WERI-Rb-1 (cell line): ENCODE measurements around the gene GRIP2.

ENCODE experiments used
- DNase-seq: peaks from one replicate; pipeline ENCODE4 v3.0.0-alpha.2; 2020
- H3K27ac ChIP-seq: fragments of 250-450 bp; sonication (Bioruptor Pico); 2 replicates; pipeline ENCODE4 v1.5.1; 2020; ENCODE audit warnings: mild to moderate bottlenecking, moderate library complexity
- H3K27me3 ChIP-seq: fragments of 250-450 bp; sonication (Bioruptor Pico); 2 replicates; pipeline ENCODE4 v1.5.1; 2021; ENCODE audit warnings: mild to moderate bottlenecking, low read depth, moderate library complexity; ENCODE audit not compliant: insufficient read depth, severe bottlenecking
- H3K36me3 ChIP-seq: fragments of 250-450 bp; sonication (Bioruptor Pico); 2 replicates; pipeline ENCODE4 v1.5.1; 2020; ENCODE audit warnings: mild to moderate bottlenecking, moderate library complexity
- H3K4me3 ChIP-seq: 2 replicates; pipeline ENCODE4 v1.5.1; 2011; ENCODE audit warnings: low read depth, mild to moderate bottlenecking, control low read depth, low read length
- H3K9me3 ChIP-seq: fragments of 250-450 bp; sonication (Bioruptor Pico); 2 replicates; pipeline ENCODE4 v1.5.1; 2021; ENCODE audit warnings: mild to moderate bottlenecking, moderate library complexity; ENCODE audit not compliant: severe bottlenecking
- CTCF ChIP-seq: IDR thresholded peaks from 2 replicates; pipeline ENCODE4 v1.5.1; 2011; ENCODE audit warnings: low read depth, mild to moderate bottlenecking, control low read depth, inconsistent platforms, low read length

GRIP2 gene

DNA sequence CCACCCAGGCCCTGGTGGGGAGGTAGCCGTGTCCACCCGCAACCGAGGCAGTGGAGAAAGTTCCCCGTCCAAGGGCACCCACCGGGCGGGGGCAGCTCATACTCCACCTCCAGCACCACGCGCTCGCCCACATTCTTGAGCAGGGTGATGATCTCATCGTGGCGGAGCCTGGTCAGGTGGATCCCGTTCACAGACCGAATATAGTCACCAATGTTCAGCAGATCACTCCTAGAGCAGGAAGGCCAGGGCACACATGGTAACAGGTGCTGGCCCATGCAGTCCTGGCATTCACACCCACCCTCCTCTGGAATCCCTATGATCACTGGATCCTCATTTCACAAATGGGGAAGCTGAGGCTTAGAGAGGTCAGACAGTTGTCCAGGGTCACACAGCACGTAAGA lies 15.8 kb downstream of the GRIP2 start:
- no peak for DNase-seq
- Histone ChIP-seq H3K9me3 (no peaks in the 10 kb centered on the region), H3K27ac (no peak overlapping the region), H3K27me3 (no peaks in the 10 kb centered on the region), H3K36me3 (no peaks in the 10 kb centered on the region), H3K4me3 (no peak overlapping the region)
- TF ChIP-seq CTCF = no peak

DNA sequence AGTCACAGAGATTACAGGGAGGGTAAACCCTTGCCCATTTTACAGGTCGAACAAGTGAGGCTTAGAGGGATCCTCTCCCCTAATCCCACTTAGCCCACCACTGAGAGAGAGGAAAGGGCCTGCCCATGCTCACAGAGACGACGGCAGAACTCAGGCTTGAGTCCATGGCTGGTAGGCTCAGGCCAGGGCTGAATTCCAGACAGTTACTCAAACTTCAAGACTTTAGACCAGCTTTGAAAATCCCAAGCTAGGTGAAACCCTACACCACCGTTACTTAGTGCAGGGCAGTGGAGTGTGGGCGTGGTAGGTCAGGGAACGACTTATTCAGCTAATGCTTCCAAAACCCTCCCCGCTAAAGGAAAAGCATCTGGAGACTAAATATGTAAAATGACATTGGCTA lies 16.4 kb downstream of the GRIP2 start:
- Histone ChIP-seq H3K27me3 (no peaks in the 10 kb centered on the region), H3K9me3 (no peaks in the 10 kb centered on the region), H3K4me3 (no peak overlapping the region), H3K27ac (no peak overlapping the region), H3K36me3 (no peaks in the 10 kb centered on the region)
- peak; percentile 9 for DNase-seq
- TF ChIP-seq CTCF = no peak

- TF ChIP-seq CTCF = no peak
- Histone ChIP-seq H3K4me3 (no peak overlapping the region), H3K9me3 (no peaks in the 10 kb centered on the region), H3K27me3 (no peaks in the 10 kb centered on the region), H3K27ac (no peak overlapping the region), H3K36me3 (no peaks in the 10 kb centered on the region)
- peak; percentile 3 for DNase-seq
Measured at GRCh38 chr3:14522768-14523167, 17.4 kb downstream of the GRIP2 start.

DNA sequence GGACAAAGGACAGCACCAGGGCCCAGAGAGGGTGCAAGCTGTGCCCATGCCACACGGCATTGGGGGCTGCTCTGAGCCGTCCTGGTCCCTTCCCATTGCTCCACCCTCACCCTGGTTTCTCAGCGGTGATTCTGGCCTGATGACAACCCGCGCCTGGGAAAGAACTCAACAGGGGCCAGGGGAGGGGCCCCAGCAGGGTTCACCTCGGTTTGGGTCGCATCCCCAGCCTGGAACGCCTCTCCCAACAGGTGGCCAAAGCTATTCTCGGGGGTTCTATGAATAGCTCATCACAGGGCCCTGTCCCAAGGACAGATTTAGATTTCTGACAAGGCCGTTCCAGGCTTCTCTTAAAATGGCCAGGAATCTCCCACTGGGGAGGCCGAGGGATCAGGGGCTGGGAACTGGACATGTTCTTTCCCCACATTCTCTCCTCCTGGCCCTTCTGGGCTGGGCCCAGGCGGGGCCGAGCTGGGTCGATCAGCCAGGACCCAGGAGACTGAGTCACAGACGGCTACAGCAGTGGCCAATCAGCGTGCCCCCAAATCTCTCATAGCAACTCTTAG lies 17.9 kb downstream of the GRIP2 start:
- TF ChIP-seq CTCF = no peak
- Histone ChIP-seq H3K9me3 (no peaks in the 10 kb centered on the region), H3K4me3 (no peak overlapping the region), H3K27ac (no peak overlapping the region), H3K36me3 (no peaks in the 10 kb centered on the region), H3K27me3 (no peaks in the 10 kb centered on the region)
- DNase-seq = peak; percentile 3

DNA sequence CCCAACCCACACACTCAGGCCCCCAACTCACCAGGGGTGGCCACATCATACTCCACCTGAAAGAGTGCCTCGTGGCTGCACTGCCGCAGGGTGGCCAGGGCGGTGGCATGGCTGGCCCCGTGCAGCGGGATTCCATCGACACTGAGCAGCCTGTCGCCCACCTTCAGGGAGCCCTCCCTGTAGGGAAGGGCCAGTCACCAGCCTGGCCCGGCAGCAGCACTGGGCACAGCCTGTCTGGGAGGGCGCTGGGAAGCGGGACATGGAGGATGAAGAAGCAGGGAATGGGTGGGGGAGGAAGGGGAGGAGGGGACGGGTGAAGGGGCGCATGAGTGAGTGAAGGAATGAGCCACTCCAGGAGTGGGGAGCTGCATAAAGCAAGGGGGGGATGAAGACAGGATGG lies 18.5 kb downstream of the GRIP2 start:
- DNase-seq = peak; percentile 6

More for the DNA sequence above, 18.5 kb downstream of the GRIP2 start:
- no peak for TF ChIP-seq CTCF
- no peaks in the 10 kb centered on the region for H3K36me3 ChIP-seq
- no peaks in the 10 kb centered on the region for H3K27me3 ChIP-seq
- H3K9me3 ChIP-seq = no peaks in the 10 kb centered on the region
- H3K27ac ChIP-seq = no peak overlapping the region
- no peak overlapping the region for H3K4me3 ChIP-seq
